KMS-11 (cell line): Measurements from ENCODE around the gene HRCT1.

Source experiments
- H2AFZ ChIP-seq: fragments of 200-600 bp; sonication (generic); 2 replicates; pipeline ENCODE4 v1.6.1; 2016; ENCODE audit warnings: antibody characterized with exemption, mixed run types, low read depth
- H3K27ac ChIP-seq: fragments of 200-600 bp; sonication (generic); 2 replicates; pipeline ENCODE4 v1.6.1; 2016; ENCODE audit warnings: mild to moderate bottlenecking, mixed run types
- H3K27me3 ChIP-seq: fragments of 200-600 bp; sonication (generic); 2 replicates; pipeline ENCODE4 v1.6.1; 2017; ENCODE audit warnings: mild to moderate bottlenecking, low read depth, mixed run types, moderate library complexity; ENCODE audit not compliant: insufficient read depth
- H3K36me3 ChIP-seq: fragments of 200-600 bp; sonication (generic); 2 replicates; pipeline ENCODE4 v1.6.1; 2017; ENCODE audit warnings: mild to moderate bottlenecking, mixed run types; ENCODE audit not compliant: insufficient read depth
- H3K4me1 ChIP-seq: fragments of 200-600 bp; sonication (generic); 2 replicates; pipeline ENCODE4 v1.6.1; 2016; ENCODE audit warnings: mild to moderate bottlenecking, low read depth, mixed run types; ENCODE audit not compliant: poor library complexity, severe bottlenecking
- H3K4me2 ChIP-seq: fragments of 200-600 bp; sonication (generic); 2 replicates; pipeline ENCODE4 v1.7.0; 2016; ENCODE audit warnings: mild to moderate bottlenecking, mixed run types
- H3K4me3 ChIP-seq: fragments of 200-600 bp; sonication (generic); IDR thresholded peaks from 2 replicates; pipeline ENCODE4 v1.6.1; 2017; ENCODE audit warnings: low read depth, low read length, mixed read lengths; ENCODE audit not compliant: insufficient read depth
- H3K79me2 ChIP-seq: fragments of 200-600 bp; sonication (generic); 2 replicates; pipeline ENCODE4 v1.6.1; 2016; ENCODE audit warnings: low read depth, mixed run types; ENCODE audit not compliant: insufficient read depth
- H3K9ac ChIP-seq: fragments of 200-600 bp; sonication (generic); 2 replicates; pipeline ENCODE4 v1.6.1; 2016; ENCODE audit warnings: mild to moderate bottlenecking, mixed run types
- H4K20me1 ChIP-seq: fragments of 200-600 bp; sonication (generic); 2 replicates; pipeline ENCODE4 v1.6.1; 2016; ENCODE audit warnings: mild to moderate bottlenecking, mixed run types; ENCODE audit not compliant: insufficient read depth
- TF ChIP-seq, protein P1 (sequence below): fragments of 200-600 bp; sonication (generic); conservative IDR thresholded peaks from 2 replicates; pipeline ENCODE4 v1.6.1; 2017; ENCODE audit warnings: low read depth, mild to moderate bottlenecking, antibody characterized with exemption, low read length, moderate library complexity, mixed read lengths

The HRCT1 gene

DNA sequence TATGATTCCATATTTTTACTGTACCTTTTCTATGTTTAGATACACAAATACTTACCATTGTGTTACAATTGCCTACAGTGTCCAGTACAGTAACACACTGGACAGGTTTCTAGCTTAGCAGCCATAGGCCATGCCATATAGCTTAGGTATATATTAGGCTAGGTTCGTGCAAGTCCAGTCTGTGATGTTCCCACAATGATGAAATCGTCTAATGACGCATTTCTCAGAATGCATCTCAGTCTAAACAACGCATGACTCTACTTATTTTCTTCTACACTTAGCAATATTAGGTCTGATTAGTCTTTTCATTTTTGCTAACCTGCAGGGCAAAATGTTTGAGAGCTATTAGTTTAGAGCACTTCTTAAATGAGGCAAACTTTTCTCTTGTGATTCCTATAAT lies 29.3 kb downstream of the HRCT1 start:
- no peak overlapping the region for H3K4me3 ChIP-seq
- H3K4me1 ChIP-seq = peaks cover 22% of the 10 kb centered on the region
- H4K20me1 ChIP-seq = no peaks in the 10 kb centered on the region
- H3K27ac ChIP-seq = no peak overlapping the region
- no peak overlapping the region for H3K9ac ChIP-seq
- H3K36me3 ChIP-seq = no peaks in the 10 kb centered on the region; the same call in 1 of the 2 replicates
- no peak overlapping the region for H2AFZ ChIP-seq
- no peaks in the 10 kb centered on the region for H3K79me2 ChIP-seq
- TF ChIP-seq, protein P1, sequence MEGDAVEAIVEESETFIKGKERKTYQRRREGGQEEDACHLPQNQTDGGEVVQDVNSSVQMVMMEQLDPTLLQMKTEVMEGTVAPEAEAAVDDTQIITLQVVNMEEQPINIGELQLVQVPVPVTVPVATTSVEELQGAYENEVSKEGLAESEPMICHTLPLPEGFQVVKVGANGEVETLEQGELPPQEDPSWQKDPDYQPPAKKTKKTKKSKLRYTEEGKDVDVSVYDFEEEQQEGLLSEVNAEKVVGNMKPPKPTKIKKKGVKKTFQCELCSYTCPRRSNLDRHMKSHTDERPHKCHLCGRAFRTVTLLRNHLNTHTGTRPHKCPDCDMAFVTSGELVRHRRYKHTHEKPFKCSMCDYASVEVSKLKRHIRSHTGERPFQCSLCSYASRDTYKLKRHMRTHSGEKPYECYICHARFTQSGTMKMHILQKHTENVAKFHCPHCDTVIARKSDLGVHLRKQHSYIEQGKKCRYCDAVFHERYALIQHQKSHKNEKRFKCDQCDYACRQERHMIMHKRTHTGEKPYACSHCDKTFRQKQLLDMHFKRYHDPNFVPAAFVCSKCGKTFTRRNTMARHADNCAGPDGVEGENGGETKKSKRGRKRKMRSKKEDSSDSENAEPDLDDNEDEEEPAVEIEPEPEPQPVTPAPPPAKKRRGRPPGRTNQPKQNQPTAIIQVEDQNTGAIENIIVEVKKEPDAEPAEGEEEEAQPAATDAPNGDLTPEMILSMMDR = no peak
- H3K27me3 ChIP-seq = no peaks in the 10 kb centered on the region
- H3K4me2 ChIP-seq = no peak overlapping the region

DNA sequence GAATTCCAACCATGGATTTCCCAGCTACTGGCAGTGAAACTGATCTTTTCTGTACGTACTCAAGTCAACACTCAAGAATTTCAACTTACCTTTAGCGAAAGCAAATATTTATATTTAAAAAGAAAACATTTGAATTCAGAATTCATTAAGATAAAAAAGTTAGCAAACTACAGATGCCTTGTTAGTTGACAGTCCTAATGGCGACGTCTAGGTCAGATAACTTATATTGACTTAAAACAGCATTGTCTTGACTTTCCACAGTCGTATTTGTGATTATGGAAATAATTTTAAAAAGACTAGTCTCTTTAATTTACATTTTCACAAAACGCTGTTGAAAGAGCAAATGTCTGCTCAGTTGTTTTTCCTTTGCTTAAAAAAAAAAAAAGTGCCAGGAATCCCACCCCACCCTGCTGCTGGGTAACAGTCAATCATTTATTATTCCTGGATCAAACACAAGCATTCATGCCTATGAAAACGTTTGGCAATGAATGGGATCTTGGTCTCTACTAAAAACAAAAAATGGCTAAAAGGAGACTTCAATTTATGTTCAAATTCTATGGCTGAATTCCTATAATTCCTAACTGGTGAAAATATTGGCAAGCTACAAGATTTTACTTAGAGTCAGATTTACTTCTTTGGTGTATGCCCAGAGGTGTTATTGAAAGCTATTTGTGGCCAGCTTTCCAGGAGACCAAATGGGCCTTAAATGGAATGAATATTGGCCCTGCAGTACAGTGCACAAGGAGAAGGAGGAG lies 29.9 kb downstream of the HRCT1 start:
- no peaks in the 10 kb centered on the region for H3K79me2 ChIP-seq
- H3K4me3 ChIP-seq = no peak overlapping the region
- H3K36me3 ChIP-seq = no peaks in the 10 kb centered on the region; the same call in 1 of the 2 replicates
- H3K27me3 ChIP-seq = no peaks in the 10 kb centered on the region
- H4K20me1 ChIP-seq = no peaks in the 10 kb centered on the region
- H3K9ac ChIP-seq = no peak overlapping the region
- no peak overlapping the region for H3K4me2 ChIP-seq
- no peak overlapping the region for H2AFZ ChIP-seq
- H3K27ac ChIP-seq = no peak overlapping the region
- TF ChIP-seq, protein P1 = no peak
- peaks cover 22% of the 10 kb centered on the region for H3K4me1 ChIP-seq

DNA sequence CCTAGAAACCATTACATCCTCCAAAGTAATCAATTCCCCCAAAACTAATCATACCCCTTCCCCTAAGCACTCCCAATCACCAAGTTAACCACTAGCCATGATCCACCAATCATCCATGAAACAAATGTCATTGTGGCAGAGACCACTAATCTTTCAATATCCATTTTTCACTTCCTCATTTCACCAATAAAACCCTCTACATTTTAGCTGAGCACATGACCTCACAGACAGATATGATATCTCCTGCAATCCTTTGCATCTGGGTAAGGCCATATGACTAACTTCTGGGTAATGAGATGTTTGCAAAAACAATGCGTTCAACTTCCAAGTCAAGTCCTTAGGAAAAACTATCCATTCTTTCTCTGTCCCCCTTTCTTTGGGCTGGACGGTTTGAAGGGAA lies 31.2 kb downstream of the HRCT1 start:
- no peaks in the 10 kb centered on the region for H3K79me2 ChIP-seq
- H3K36me3 ChIP-seq = no peaks in the 10 kb centered on the region; the same call in 1 of the 2 replicates
- H3K4me1 ChIP-seq = peaks cover 18% of the 10 kb centered on the region
- no peaks in the 10 kb centered on the region for H3K27me3 ChIP-seq
- TF ChIP-seq, protein P1 = no peak
- H3K4me3 ChIP-seq = no peak overlapping the region
- no peaks in the 10 kb centered on the region for H4K20me1 ChIP-seq
- no peak overlapping the region for H3K4me2 ChIP-seq
- H3K27ac ChIP-seq = no peak overlapping the region
- H2AFZ ChIP-seq = no peak overlapping the region
- H3K9ac ChIP-seq = no peak overlapping the region

DNA sequence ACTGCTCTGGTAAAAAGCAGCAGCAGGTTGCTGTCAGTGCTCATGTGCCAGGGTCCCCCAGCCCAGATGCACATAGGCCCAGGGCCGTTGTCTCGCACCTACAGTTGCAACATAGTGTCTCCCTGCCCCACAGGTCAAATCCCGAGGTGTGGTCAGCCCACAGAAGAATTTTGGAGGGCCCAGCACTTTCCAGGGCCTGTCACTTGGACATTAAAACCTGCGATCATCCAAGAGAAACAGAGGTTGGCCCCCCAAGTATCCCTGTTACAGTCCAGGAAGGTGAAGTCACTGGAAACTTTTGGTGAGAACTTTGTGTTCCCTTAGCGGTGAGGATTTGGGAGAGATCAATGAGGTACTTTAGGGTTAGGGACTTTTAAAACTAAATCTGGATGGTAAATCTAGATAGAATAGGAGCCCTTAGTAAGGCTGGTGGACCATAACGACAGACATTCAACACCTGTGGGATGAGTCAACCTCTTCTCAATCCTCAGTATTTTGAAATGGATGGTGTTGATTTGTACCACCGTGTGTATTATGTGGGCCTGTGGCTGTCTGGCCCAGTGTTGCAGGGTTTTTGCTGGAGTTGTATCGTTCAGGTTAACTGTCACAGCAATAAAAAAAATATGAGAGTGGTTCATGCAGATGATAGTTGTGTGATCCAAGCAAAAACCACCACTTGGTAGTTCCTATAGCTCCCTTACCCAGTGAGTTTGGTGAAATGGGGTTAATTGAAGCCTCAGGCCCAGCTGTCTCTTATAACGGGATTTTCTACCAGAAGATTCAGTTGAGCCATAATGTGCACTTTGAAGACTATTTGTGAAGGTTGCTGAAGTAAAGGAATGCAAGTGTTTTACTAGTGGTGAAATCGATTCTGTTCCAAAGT lies 32.7 kb downstream of the HRCT1 start:
- Histone ChIP-seq H3K4me1 (peaks cover 4% of the 10 kb centered on the region), H3K4me3 (no peak overlapping the region), H2AFZ (no peak overlapping the region), H3K27ac (no peak overlapping the region), H3K79me2 (no peaks in the 10 kb centered on the region), H3K9ac (no peak overlapping the region), H3K27me3 (no peaks in the 10 kb centered on the region), H4K20me1 (no peaks in the 10 kb centered on the region), H3K36me3 (no peaks in the 10 kb centered on the region; the same call in 1 of the 2 replicates), H3K4me2 (no peak overlapping the region)
- TF ChIP-seq, protein P1 = no peak
